K562 (cell line): ENCODE data around the gene ZNF584.

ENCODE experiments used
- CREM ChIP-seq: IDR thresholded peaks from 2 replicates; pipeline ENCODE4 v1.6.1; 2014; ENCODE audit warnings: antibody characterized with exemption, low read depth
- EP300 ChIP-seq: IDR thresholded peaks from 2 replicates; pipeline ENCODE4 v1.6.1; 2012; ENCODE audit warnings: low read length, improper control_type of control experiment
- GABPA ChIP-seq: fragments of 200-800 bp; sonication (Bioruptor generic); conservative IDR thresholded peaks from 2 replicates; pipeline ENCODE4 v1.6.1; 2016; ENCODE audit warnings: low read depth, missing genetic modification characterization, missing compliant biosample characterization
- ILK ChIP-seq: fragments of 450-650 bp; IDR thresholded peaks from 2 replicates; pipeline ENCODE4 v1.6.1; 2016; ENCODE audit warnings: missing genetic modification characterization, low read depth, mild to moderate bottlenecking, missing compliant biosample characterization, moderate library complexity, borderline replicate concordance
- NR2C1 ChIP-seq, 2 experiments: fragments of 450-650 bp; IDR thresholded peaks; 2 replicates each; pipeline ENCODE4 v1.6.1; 2017; ENCODE audit warnings: mild to moderate bottlenecking in 2 of 2, antibody characterized with exemption in 1 of 2, inconsistent platforms in 1 of 2, missing compliant biosample characterization in 1 of 2, missing genetic modification characterization in 1 of 2
- POLR2A ChIP-seq: fragments of 450-650 bp; conservative IDR thresholded peaks from 2 replicates; pipeline ENCODE4 v1.6.1; 2016
- SMAD3 ChIP-seq: fragments of 450-650 bp; formaldehyde crosslinking; conservative IDR thresholded peaks from 2 replicates; pipeline ENCODE4 v1.4.0; 2020; ENCODE audit warnings: mild to moderate bottlenecking
- SRSF1 ChIP-seq: fragments of 200-400 bp; formaldehyde crosslinking; IDR thresholded peaks from 2 replicates; pipeline ENCODE4 v1.6.1; 2017; ENCODE audit warnings: mild to moderate bottlenecking, low read depth, low read length, moderate library complexity
- ZNF146 ChIP-seq: IDR thresholded peaks from one replicate; pipeline ENCODE4 v1.6.1; 2018; ENCODE audit warnings: missing compliant biosample characterization; ENCODE audit not compliant: unreplicated experiment
- TF ChIP-seq, protein P1 (sequence below): fragments of 450-650 bp; IDR thresholded peaks from 2 replicates; pipeline ENCODE4 v1.6.1; 2016; ENCODE audit warnings: low read depth, mild to moderate bottlenecking, moderate library complexity
- TF ChIP-seq, protein P2 (sequence below): fragments of 450-650 bp; formaldehyde crosslinking; IDR thresholded peaks from 2 replicates; pipeline ENCODE4 v1.4.0; 2020; ENCODE audit warnings: mild to moderate bottlenecking
- TF ChIP-seq, protein P3 (sequence below), 2 experiments: fragments of 450-650 bp in 1 of 2; IDR thresholded peaks; 2 replicates each; pipeline ENCODE4 v1.6.1; 2011 to 2017; ENCODE audit warnings: low read depth in 2 of 2, antibody characterized with exemption in 1 of 2, borderline replicate concordance in 1 of 2, low read length in 1 of 2, mild to moderate bottlenecking in 1 of 2, mixed read lengths in 1 of 2; ENCODE audit not compliant: control insufficient read depth in 1 of 2

DNA sequence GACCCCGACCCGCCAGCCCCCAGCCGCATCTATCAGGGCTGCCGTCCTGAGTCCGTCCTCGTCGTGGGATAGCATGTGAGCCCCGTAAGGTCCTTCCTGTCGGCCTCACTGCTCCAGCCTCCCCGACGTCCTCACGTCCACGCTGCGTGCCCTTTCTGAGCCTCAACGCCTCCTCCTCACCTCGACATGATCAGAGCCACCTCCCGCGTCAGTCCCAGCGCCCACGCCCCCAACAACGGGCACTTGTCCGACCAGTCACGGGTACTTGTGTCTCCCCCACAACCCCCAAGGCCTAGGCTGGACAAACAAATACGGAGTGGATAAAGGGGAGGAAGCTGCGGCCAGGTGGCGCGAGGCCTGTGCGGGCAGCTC lies 46.6 kb upstream of the ZNF584 start:
- no peak for TF ChIP-seq EP300
- TF ChIP-seq POLR2A, result no peak
- TF ChIP-seq GABPA (tag), result no peak
- TF ChIP-seq, protein P1, sequence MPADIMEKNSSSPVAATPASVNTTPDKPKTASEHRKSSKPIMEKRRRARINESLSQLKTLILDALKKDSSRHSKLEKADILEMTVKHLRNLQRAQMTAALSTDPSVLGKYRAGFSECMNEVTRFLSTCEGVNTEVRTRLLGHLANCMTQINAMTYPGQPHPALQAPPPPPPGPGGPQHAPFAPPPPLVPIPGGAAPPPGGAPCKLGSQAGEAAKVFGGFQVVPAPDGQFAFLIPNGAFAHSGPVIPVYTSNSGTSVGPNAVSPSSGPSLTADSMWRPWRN, result no peak
- TF ChIP-seq, protein P2, sequence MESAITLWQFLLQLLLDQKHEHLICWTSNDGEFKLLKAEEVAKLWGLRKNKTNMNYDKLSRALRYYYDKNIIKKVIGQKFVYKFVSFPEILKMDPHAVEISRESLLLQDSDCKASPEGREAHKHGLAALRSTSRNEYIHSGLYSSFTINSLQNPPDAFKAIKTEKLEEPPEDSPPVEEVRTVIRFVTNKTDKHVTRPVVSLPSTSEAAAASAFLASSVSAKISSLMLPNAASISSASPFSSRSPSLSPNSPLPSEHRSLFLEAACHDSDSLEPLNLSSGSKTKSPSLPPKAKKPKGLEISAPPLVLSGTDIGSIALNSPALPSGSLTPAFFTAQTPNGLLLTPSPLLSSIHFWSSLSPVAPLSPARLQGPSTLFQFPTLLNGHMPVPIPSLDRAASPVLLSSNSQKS (CRISPR knock-in tag), result no peak
- TF ChIP-seq, protein P3, sequence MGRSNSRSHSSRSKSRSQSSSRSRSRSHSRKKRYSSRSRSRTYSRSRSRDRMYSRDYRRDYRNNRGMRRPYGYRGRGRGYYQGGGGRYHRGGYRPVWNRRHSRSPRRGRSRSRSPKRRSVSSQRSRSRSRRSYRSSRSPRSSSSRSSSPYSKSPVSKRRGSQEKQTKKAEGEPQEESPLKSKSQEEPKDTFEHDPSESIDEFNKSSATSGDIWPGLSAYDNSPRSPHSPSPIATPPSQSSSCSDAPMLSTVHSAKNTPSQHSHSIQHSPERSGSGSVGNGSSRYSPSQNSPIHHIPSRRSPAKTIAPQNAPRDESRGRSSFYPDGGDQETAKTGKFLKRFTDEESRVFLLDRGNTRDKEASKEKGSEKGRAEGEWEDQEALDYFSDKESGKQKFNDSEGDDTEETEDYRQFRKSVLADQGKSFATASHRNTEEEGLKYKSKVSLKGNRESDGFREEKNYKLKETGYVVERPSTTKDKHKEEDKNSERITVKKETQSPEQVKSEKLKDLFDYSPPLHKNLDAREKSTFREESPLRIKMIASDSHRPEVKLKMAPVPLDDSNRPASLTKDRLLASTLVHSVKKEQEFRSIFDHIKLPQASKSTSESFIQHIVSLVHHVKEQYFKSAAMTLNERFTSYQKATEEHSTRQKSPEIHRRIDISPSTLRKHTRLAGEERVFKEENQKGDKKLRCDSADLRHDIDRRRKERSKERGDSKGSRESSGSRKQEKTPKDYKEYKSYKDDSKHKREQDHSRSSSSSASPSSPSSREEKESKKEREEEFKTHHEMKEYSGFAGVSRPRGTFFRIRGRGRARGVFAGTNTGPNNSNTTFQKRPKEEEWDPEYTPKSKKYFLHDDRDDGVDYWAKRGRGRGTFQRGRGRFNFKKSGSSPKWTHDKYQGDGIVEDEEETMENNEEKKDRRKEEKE (IDR thresholded peaks at IDR 0.05; ENCODE audit: borderline replicate concordance in 1 of 2, control insufficient read depth in 1 of 2, low read depth in 2 of 2, low read length in 1 of 2), result no peak
- TF ChIP-seq SRSF1, result no peak
- TF ChIP-seq CREM, result peak; percentile 60
- TF ChIP-seq NR2C1 (IDR thresholded peaks at IDR 0.05), result no peak
- no peak for TF ChIP-seq NR2C1 (tag; IDR thresholded peaks at IDR 0.05)
- TF ChIP-seq ILK (tag), result no peak
- TF ChIP-seq ZNF146 (CRISPR knock-in tag), result no peak
- TF ChIP-seq SMAD3, result no peak
